H1 (cell line): ENCODE results near the gene PID1. TPM values are rescaled to one million over a fixed set of nuclear protein-coding genes. Genes with fewer than 3 reads are reported as not detected.

Experiments
- BCL11A ChIP-seq, 2 experiments: IDR thresholded peaks; one replicate each; pipeline ENCODE4 v1.6.1; 2011; ENCODE audit warnings: low read depth in 2 of 2, low read length in 2 of 2, mild to moderate bottlenecking in 2 of 2
- CBX8 ChIP-seq: fragments of 300-800, 300-1000 bp; sonication (generic); IDR thresholded peaks from 2 replicates; pipeline ENCODE4 v1.7.1; 2016; ENCODE audit warnings: low read depth, low read length, borderline replicate concordance
- polyA plus RNA-seq, 7 experiments: library from polyadenylated mRNA; depleted of rRNA in 3 of 7; stranded (reverse) in 5 of 7; unstranded in 2 of 7; fragments of >200 nt in 5 of 7; fragments of 200-250 nt in 2 of 7; gene quantifications; 1 replicate in 5 of 7; 2 replicates in 1 of 7; 4 replicates in 1 of 7; pipeline versions ENCODE4 v1.2.1 to v1.2.3, GENCODE V29; 2011 to 2013; ENCODE audit warnings: missing spikeins in 2 of 7, mixed read lengths in 2 of 7
- total RNA-seq: library from RNA; stranded (reverse); fragmentation: NEBNext Ultra II Directional; extraction: Animal tissue kit (Norgen Biotek cat#: 25700); gene quantifications from 2 replicates; pipeline ENCODE4 v1.2.1, GENCODE V29; 2021

The PID1 gene
- total and polyA plus RNA-seq, 2 of the 8 experiments (the other 6 are each of a cell fraction or from before 2014, with no cell fraction given): 1.5 to 3.3 TPM

- TF ChIP-seq CBX8 (no peak), BCL11A (IDR thresholded peaks at IDR 0.05; ENCODE audit: low read depth in 2 of 2, low read length in 2 of 2) (no peak)
Observed at GRCh38 chr2:229054311-229054710, 216.8 kb downstream of the PID1 start (continued).
